ENCODE measurements around the gene RNASEH1.

Gene RNASEH1

GRCh38 chr2:3598912-3599854 lies 41.0 kb upstream of the RNASEH1 start:
- in situ Hi-C loops (cut with HindIII; ENCODE audit: low pct_unique_long_range_greater_than_20kb, low sequenced_read_pairs): no loop called here
- TF ChIP-seq JUND (IDR thresholded peaks at IDR 0.05; ENCODE audit: low read depth): no peak
- no peak for DNase-seq (ENCODE audit: low read depth in 1 of 2, low spot score in 1 of 2)

- DNase-seq (ENCODE audit: low read depth in 1 of 2, low spot score in 1 of 2): peak in 1 of 2 experiments; percentile 17
- TF ChIP-seq JUND (IDR thresholded peaks at IDR 0.05; ENCODE audit: low read depth): no peak
- in situ Hi-C loops (cut with HindIII; ENCODE audit: low pct_unique_long_range_greater_than_20kb, low sequenced_read_pairs): no loop called here
Observed at GRCh38 chr2:3598197-3598910, 40.2 kb upstream of the RNASEH1 start.

- in situ Hi-C loops (cut with HindIII; ENCODE audit: low pct_unique_long_range_greater_than_20kb, low sequenced_read_pairs): no loop called here
- no peak for TF ChIP-seq JUND (IDR thresholded peaks at IDR 0.05; ENCODE audit: low read depth)
- no peak for DNase-seq (ENCODE audit: low read depth in 1 of 2, low spot score in 1 of 2)
Observed at GRCh38 chr2:3597567-3597966, 39.4 kb upstream of the RNASEH1 start.

- TF ChIP-seq JUND (IDR thresholded peaks at IDR 0.05; ENCODE audit: low read depth): no peak
- no peak for DNase-seq (ENCODE audit: low read depth in 1 of 2, low spot score in 1 of 2)
- in situ Hi-C loops (cut with HindIII; ENCODE audit: low pct_unique_long_range_greater_than_20kb, low sequenced_read_pairs): no loop called here
Observed at GRCh38 chr2:3596901-3597417, 38.8 kb upstream of the RNASEH1 start.

- TF ChIP-seq JUND (IDR thresholded peaks at IDR 0.05; ENCODE audit: low read depth): no peak
- DNase-seq (ENCODE audit: low read depth in 1 of 2, low spot score in 1 of 2): no peak
- in situ Hi-C loops (cut with HindIII; ENCODE audit: low pct_unique_long_range_greater_than_20kb, low sequenced_read_pairs): no loop called here
Observed at GRCh38 chr2:3595985-3596384, 37.9 kb upstream of the RNASEH1 start.

- no peak for TF ChIP-seq JUND (IDR thresholded peaks at IDR 0.05; ENCODE audit: low read depth)
Observed at GRCh38 chr2:3595404-3595803, 37.3 kb upstream of the RNASEH1 start.

GRCh38 chr2:3594493-3595281 lies 36.6 kb upstream of the RNASEH1 start, which contains the start of gene COLEC11:
Gene COLEC11 (plus strand): TSS chr2:3595112. CDS start chr2:3604341, 9,229 bp downstream.
- in situ Hi-C loops (cut with HindIII; ENCODE audit: low pct_unique_long_range_greater_than_20kb, low sequenced_read_pairs): no loop called here
- DNase-seq (ENCODE audit: low read depth in 1 of 2, low spot score in 1 of 2): no peak

More at GRCh38 chr2:3595404-3595803, 37.3 kb upstream of the RNASEH1 start:
- in situ Hi-C loops (cut with HindIII; ENCODE audit: low pct_unique_long_range_greater_than_20kb, low sequenced_read_pairs): no loop called here
- no peak for DNase-seq (ENCODE audit: low read depth in 1 of 2, low spot score in 1 of 2)

GRCh38 chr2:3589086-3589485 lies 31.0 kb upstream of the RNASEH1 start:
- no peak for TF ChIP-seq JUND (IDR thresholded peaks at IDR 0.05; ENCODE audit: low read depth)
- in situ Hi-C loops (cut with HindIII; ENCODE audit: low pct_unique_long_range_greater_than_20kb, low sequenced_read_pairs): no loop called here
- DNase-seq (ENCODE audit: low read depth in 1 of 2, low spot score in 1 of 2): no peak

More at GRCh38 chr2:3594493-3595281, 36.6 kb upstream of the RNASEH1 start, which contains the start of gene COLEC11:
- TF ChIP-seq JUND (IDR thresholded peaks at IDR 0.05; ENCODE audit: low read depth): no peak

- no peak for DNase-seq (ENCODE audit: low read depth in 1 of 2, low spot score in 1 of 2)
- no peak for TF ChIP-seq JUND (IDR thresholded peaks at IDR 0.05; ENCODE audit: low read depth)
- in situ Hi-C loops (cut with HindIII; ENCODE audit: low pct_unique_long_range_greater_than_20kb, low sequenced_read_pairs): no loop called here
Observed at GRCh38 chr2:3588084-3588483, 30.0 kb upstream of the RNASEH1 start.

- in situ Hi-C loops (cut with HindIII; ENCODE audit: low pct_unique_long_range_greater_than_20kb, low sequenced_read_pairs): no loop called here
Observed at GRCh38 chr2:3587432-3587831, 29.3 kb upstream of the RNASEH1 start.

GRCh38 chr2:3587021-3587420 lies 28.9 kb upstream of the RNASEH1 start:
- no peak for TF ChIP-seq JUND (IDR thresholded peaks at IDR 0.05; ENCODE audit: low read depth)
- in situ Hi-C loops (cut with HindIII; ENCODE audit: low pct_unique_long_range_greater_than_20kb, low sequenced_read_pairs): no loop called here
- DNase-seq (ENCODE audit: low read depth in 1 of 2, low spot score in 1 of 2): no peak

More at GRCh38 chr2:3587432-3587831, 29.3 kb upstream of the RNASEH1 start:
- no peak for TF ChIP-seq JUND (IDR thresholded peaks at IDR 0.05; ENCODE audit: low read depth)
- no peak for DNase-seq (ENCODE audit: low read depth in 1 of 2, low spot score in 1 of 2)

GRCh38 chr2:3586220-3586619 lies 28.1 kb upstream of the RNASEH1 start:
- no peak for DNase-seq (ENCODE audit: low read depth in 1 of 2, low spot score in 1 of 2)
- in situ Hi-C loops (cut with HindIII; ENCODE audit: low pct_unique_long_range_greater_than_20kb, low sequenced_read_pairs): no loop called here
- TF ChIP-seq JUND (IDR thresholded peaks at IDR 0.05; ENCODE audit: low read depth): no peak

Measured in T47D (cell line).